ENCODE measurements around the gene ATOH8. TPM values are rescaled to one million over a fixed set of nuclear protein-coding genes. Genes with fewer than 3 reads are reported as not detected.
"Not testable (repeated sequence)": the region's sequence is repeated elsewhere in the genome, so short reads cannot be mapped to it uniquely, and the experiment has no call there.

Gene ATOH8, protein sequence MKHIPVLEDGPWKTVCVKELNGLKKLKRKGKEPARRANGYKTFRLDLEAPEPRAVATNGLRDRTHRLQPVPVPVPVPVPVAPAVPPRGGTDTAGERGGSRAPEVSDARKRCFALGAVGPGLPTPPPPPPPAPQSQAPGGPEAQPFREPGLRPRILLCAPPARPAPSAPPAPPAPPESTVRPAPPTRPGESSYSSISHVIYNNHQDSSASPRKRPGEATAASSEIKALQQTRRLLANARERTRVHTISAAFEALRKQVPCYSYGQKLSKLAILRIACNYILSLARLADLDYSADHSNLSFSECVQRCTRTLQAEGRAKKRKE
- total RNA-seq (2014; rRNA removed; shearing (Covaris generic)), result 7.2 and 7.3 TPM in 2 replicates

DNA sequence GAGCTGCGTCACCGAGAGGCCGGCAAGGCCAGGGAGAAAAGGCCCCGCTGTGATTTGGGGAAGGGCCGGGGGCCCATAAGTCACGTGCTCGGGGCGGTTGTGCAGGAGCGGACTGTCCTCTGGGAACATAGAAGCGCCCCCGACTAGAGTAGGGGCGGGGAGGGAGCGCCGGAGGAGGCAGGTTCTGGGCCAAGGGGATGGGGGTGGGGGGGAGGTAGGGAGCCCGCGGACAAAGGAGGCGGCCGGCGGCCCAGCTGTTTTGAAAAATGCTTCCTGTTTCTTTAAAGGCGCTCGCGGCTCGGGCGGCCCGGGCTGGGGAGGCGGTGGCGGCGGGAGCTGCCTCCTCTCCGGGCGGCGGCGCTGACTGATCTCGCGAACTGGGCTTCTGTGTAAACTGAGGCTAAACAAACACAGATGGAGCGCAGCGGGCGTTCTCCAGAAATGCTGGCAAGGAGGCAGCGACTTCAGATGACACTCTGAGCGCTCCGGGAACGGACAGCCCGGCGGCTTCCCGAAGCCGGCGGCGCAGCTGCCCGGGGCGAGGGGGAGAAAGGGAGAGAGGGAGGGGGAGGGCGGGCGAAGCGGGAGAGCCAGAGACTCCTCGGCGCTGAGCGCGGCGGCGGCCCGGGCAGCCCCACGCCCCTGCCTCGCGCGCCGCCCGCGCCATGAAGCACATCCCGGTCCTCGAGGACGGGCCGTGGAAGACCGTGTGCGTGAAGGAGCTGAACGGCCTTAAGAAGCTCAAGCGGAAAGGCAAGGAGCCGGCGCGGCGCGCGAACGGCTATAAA lies at the start of gene ATOH8:
TSS of gene ATOH8 (plus strand) at position 467 of the 788 bp plus-strand sequence. CDS start at position 666, 199 bp downstream.
- DNase-seq (ENCODE audit: low read depth), result peak; percentile 66

DNA sequence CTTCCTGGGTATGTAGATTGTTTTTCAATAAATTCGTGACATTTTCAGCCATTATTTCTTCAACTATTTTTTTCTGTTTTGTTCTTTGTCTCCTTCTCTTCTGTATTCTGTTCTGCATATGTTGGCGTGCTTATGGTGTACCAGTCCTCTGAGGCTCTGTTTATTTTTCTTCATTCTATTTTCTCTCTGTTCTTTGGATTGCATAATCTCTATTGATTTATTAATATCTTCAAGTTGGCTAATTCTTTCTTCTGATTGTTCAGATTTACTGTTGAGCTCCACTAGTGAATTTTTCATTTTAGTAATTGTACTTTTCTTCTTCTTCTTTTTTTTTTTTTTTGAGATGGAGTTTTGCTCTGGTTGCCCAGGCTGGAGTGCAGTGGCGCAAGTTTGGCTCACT lies 49.8 kb upstream of the ATOH8 start:
- no peak for DNase-seq (ENCODE audit: low read depth)

DNA sequence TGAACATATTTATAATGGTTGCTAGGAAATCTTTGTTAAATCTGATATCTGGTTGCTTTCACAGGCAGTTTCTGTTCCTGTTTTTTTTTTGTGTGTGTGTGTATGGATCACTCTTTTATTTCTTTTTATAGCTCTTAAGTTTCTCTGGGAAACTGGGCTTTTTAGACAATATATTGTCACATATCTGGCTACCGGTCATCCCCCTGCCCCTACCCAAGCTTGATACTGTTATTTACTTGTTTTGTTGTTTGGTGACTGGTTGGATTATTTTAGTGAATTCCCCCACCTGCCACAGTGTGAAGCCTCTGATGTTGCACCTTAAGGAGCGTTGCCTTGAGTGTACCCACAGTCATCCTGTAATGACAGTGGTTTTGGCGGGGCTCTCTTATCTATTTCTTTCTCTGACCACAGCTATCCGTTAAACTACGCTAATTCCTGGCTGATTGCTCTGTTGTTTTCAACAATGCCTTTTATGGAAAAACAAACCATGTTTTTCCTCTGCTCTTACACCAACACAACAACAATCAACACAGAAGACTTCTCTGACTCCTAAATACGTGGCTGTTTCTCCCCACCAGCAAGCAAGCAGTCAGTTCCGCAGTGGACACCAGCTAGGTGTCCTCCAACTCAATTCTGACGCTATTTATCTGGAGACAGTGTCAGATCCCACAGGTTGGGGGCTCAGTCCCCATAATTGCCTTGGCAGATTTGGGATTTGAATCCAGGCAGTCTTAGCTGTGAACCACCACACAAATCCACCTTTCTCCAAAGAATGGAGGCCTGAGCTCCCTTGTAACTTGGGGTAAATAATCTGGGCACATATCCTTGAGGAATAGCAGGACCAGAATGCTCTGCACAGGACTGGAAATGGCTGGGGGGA lies 48.8 kb upstream of the ATOH8 start:
- no peak for DNase-seq (ENCODE audit: low read depth)

DNA sequence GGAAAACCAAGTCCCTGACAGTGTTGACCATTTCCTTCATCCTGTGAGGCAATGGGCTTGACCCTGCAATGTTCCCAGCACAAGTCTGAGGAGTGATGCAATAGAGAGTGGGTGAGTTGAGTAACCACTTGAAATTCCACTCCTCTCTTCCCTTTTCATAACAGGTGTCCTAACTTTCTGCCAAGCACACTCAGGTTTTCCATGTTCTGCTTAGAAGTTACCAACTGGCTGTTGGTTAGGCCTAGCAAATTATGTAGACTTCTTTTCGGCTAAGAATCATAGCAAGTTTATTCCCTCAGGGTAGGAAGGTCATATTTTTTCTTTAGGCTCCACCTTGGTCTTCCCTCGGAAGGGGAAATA lies 48.1 kb upstream of the ATOH8 start:
- peak; percentile 76 for DNase-seq (ENCODE audit: low read depth)

DNA sequence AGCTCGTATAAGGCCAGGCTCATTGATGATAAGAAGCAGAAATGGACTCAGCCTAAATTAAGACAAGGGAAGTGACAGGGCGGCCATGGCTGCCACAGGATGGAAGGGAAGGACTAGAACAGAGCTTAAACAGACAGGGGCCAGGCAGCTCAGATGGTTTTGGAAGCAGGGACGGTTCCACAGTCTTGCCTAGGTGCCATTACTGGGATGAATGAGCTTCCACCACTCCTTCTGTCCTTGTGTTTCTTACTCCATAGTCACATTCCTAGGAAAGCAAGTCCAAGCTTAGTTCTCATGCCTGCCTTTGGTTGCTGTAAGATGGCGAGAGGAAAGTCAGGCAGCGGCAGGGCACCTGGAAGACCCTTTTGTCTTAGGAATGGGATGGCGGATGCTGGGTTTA lies 47.7 kb upstream of the ATOH8 start:
- no peak for DNase-seq (ENCODE audit: low read depth)

DNA sequence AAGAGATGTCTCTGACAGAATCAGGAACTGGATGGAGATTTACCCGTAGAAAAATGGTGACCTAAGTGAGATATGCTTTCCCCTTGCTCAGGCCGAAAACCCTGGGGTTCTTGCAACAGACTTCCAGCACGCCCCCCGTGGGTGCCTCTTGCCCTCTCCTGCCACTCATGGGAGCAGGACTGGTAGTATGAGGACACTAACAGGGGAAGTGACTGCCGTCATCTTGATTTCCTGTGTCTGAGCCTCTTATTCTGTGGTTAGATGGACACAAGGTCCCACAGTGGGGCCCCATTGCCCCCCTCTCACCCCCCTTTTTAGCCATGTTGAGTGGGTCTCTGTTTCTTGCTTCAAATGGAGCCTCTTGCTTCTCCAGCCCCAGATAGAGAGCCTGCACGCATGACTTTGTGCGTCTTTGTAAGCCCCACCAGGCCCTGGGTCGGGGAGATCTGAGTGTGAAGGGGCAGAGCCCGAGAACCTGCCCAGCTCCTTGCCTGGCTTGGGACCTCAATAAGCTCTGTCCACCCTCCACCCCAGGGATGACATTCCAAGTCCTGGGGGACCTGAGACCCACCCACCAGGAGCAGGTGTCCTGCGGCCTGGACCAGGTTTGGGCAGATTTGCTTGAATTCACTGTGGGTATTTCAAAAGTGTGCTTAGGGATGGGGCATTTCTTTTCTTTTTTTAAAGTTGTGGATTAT lies 47.0 kb upstream of the ATOH8 start:
- DNase-seq (ENCODE audit: low read depth), result no peak

DNA sequence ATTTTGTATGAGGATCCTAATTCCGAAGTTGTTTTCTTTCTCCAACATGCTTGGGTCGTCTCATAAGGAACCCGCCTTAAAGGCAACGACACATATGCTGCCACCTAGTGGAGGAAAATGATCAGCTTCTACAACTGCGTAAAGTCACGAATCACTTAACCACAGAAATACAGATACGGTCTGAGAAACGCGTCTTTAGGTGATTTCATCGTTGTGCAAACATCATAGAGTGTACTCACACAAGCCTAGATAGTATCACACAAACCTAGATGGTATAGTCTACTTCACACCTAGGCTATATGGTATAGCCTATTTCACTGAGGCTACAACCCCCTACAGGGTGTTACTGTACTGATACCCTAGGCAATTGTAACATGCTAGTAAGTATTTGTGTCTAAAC lies 46.5 kb upstream of the ATOH8 start:
- peak; percentile 81 for DNase-seq (ENCODE audit: low read depth)

DNA sequence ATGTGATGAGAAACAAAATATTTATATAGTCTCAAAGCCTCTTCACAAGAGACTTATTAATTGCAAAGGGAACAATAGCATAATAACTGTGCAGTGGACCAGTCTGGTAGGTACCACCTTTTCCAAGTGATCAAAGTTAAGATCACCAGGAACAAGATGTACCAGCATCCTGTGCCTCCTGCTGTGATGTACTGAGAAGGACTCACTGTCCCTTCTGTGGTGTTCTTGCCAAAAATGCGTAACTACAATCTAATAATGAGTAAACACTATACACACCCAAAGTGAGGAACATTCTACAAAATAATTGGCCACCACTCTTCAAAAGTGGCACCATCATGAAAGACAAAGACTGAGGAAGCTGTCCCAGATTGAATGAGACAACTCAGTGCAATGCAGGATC lies 45.1 kb upstream of the ATOH8 start:
- DNase-seq (ENCODE audit: low read depth), result no peak

DNA sequence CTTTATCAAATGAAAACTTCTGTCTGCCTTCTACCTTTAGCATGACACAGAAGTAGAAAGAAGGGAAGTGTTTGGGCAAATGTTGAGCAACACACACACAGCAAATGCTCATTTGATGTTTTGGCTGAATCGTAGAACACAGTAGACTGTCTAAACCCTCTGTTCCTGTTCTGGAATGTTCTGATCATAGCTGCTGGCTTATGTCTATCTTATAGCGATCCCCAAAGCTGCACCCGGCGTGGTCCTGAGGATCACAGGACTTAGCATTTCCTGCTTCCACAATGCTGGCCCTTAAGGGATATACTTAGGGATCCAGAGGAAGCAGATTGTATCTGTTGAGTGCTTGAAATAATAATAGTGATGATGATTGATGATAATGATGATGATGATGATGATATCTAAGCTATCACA lies 44.4 kb upstream of the ATOH8 start:
- DNase-seq (ENCODE audit: low read depth), result no peak

DNA sequence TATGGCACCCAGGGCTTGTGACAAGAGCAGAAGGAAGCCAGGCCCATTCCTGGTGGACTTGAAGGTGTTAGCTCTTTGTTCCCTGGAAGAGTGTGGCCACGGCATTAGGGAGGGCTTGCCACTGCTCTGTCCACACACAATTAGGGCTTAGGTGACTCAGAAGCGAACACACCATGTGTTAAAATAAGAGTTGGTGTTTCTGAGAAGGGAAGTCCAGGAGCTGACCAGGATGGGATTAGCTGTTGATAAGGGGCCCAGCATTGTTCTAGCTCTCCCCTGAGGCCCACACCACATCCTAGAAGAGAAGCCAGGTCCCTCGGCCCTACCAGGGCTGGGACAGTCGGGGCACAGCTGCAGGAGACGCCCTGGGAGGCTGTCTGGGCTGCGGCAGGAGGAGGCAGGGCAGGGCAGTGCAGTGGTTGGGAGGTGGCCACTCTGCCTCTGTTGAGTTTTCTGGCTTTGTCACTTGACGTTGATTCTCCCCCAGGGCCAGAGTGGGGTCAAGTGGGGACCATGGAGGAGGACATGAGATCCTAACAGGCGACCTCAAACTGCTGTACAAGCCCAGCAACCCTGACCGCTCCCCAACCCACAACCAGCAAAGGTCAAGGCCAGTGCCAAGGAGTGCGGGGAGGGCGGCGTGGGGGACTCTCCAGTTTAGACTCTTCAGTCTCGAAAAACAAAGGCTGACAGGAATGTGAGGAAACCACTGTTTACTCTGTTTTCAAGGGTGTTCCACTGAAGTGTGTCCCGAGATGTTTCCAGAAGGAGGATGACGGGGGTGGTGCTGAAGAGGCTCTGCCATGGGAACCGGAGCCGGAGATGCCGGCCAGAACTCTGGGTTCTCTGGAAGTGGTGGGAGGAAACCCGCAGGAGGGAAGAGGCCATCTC lies 42.9 kb upstream of the ATOH8 start:
- DNase-seq (ENCODE audit: low read depth), result no peak

DNA sequence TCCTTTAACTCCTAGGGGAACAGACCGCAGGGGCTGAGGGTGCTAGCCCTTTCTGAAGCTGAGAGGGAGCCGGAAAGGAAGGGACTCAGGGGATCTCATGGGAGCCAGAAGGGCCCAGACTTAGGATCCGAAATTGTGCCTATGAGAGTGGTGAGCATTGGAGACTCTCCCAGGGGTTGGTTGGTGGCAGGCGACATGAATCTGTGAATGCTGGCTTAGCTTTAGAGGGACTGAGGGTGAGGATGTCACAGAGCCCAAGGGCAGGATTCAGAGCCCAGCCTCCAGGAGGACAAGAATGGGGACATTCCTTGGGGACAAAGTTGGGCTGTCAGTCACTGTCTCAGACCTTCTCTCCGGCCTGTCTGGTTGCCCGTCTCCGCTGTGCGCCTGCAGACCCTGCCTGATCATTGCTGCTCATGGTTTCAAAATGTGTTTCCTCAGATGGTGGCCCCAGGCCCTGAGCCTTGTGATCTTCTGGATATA lies 42.2 kb upstream of the ATOH8 start:
- no peak for DNase-seq (ENCODE audit: low read depth)

DNA sequence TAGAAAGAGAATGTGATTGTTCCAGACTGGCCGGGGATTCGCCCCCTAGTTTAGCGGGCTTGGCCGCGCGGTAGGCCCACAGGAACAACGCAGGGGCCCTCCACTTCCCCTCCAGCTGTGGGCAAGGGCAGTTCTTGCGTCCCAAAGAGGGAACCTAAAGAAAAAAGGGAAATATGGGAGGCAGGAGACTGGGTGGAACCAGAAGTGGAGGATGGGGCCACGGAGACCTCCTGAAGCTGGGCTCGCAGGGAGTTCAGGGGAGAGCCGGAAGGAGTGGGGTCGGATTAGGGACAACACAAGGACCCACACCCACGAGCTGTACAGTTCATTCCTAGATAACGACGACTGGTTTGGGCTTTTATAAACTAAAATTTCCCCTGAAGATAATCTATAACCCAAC lies 41.5 kb upstream of the ATOH8 start:
- no peak for DNase-seq (ENCODE audit: low read depth)

DNA sequence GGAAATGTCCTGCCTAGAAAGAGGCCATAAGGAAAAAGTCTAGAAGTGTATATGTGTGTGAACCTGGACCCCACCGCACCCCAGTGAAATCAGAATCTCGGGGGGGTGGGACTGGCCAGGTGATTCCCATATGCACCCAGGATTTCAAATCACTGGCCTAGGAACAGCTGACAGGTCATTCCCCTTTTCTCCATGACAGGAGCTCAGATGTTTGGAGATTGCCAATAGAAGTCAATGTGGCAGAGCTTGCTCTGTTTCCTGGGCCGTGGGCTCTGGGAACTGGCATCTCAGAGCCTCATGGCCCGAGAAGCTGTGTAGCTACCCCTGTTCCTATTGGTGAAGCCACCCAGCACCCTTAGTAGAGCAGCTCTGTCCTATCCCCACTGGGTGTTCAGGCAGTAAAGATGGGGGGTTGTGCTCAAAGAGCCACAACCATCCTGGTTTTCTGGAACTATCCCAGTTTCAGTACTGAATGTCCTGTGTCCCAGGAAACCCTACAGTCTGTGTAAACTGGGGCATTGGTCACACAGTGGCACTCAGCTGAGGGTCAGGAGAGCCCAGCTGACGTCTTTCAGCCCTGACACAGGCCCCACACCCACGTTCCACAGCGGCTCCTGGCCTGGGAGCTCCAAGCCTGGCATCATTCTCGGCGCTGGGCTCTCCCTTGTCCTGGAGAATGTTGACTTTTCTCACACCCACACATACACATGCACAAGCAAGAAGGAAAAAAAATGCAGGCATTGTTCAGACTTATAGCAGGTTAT lies 40.8 kb upstream of the ATOH8 start:
- DNase-seq (ENCODE audit: low read depth), result no peak

DNA sequence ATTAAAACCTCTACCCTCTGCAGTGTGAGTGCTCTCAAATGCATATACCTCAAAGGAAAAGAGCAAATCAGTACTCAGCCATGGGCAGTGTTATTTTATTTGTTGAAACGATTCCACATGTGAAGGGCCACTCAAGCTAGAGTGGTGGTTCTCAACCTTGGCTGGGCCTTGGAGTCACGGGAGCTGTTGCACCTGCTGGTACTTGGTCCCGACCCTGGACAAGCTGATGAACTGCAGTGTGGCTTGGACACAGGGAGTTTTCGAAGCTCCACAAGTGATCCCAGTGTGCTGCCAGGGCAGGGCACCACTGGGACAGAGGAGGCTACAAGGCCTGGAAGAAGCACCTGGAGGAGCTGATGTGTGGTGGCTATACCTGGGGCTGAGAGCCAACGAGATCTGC lies 40.0 kb upstream of the ATOH8 start:
- DNase-seq (ENCODE audit: low read depth), result no peak

DNA sequence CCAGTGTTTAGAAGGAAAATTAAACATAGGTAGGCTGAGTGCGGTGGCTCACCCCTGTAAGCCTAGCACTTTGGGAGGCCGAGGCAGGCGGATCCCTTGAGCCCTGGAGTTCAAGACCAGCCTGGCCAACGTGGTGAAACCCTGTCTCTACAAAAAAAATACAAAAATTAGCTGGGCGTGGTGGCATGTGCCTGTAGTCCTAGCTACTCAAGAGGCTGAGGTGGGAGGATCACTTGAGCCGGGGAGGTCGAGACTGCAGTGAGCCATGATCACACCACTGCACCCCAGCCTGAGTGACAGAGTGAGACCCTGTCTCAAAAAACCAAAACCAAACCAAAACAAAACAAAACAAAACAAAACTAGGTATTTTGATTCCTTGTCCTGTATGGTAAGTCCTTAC lies 39.4 kb upstream of the ATOH8 start:
- not testable (repeated sequence) for DNase-seq (ENCODE audit: low read depth)

DNA sequence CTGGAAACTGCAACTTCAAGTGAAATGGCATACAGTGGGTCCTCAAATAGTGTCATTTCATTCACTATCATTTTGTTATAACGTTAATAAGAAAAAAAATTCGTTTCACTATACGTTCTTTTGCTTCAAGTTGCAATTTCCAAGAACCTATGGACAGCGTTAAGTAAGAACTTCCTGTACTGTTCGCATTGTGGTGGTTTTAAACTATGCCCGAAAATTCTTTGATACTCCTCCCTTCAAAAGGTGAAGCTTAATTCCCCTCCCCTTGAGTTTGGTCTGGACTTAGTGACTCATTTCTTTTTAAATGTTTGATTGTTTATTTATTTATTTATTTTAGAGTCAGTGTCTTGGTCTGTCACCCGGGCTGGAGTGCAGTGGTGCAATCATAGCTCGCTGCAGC lies 39.0 kb upstream of the ATOH8 start:
- DNase-seq (ENCODE audit: low read depth), result no peak

DNA sequence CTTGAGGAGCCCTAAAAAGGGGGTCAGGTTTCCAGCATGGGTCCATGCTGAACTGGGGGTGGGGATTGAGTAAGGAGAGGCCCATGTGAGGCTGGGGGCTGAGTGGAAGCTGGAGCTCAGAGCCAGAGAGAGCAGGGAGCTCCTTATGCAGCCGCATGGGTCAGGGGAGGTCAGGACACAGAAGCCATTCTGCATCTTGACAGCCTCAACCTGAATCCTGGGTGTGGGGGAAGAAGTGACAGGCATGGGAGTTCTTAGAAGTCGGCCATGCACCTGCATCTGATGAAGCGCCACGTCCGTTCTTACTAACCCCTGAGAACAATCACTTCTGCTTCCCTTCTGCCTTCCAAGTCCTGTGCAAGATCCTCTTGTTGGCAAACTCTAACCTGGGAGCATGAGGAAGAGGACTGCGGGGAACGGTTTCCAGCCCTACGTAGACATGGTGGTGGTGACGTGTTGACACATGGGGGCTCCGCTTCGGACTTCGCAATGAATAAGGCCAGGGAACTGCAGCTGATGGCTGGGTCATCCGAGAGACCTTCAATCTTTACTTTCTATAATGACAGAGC lies 37.4 kb upstream of the ATOH8 start:
- DNase-seq (ENCODE audit: low read depth), result no peak

DNA sequence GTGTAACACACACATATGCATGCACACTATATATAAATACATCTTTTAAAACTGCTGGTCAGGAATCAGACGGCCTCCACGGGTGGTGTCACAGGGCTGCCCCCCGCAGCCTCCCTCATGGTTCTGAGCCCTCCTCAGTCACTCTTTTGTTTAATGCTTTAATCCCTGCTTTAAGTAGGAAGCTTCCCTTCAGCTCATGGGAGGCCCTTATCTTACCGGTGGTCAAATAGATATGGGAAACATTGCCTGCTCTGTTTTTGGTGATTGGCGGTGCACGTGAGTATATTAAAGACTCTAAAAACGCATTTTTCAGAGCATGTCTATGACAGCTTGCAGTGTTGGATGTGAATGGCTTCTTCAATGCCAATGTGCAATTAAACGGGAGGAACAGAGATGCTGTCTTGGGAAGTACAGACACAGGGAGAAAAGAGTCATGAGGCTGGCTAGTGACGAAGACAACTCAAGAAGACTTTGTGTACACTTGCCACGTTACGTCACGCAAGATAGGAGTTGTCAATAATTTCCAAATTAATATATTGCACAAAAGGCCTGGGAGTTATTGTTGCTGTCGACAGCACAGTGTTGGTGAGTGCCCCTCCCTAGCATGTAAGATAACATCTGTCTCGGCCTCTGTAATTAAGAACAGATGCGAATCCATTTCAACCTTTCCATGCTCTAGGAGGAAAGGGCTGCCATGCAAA lies 36.3 kb upstream of the ATOH8 start:
- peak; percentile 90 for DNase-seq (ENCODE audit: low read depth)

DNA sequence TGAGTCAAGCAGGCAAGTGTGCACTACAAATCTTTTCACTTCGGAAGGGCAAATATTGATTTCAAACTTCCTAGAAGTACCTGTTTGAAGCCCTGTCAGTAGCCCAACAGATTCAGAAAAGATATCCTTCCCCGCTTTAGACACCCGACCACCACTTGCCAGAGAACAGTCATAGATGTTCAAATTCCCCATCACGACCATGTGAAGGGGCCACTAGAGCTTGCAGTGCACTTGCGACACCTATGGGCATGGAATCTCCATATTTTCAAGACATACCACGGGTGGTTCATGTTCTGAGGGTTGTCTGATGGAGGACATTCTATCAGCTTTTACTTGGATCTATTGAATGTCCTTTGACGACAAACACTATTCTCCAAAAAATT lies 35.8 kb upstream of the ATOH8 start:
- DNase-seq (ENCODE audit: low read depth), result no peak

All from RPMI7951 (cell line).